ENCODE measurements around the gene ERCC1.
"Not testable (repeated sequence)": the region's sequence is repeated elsewhere in the genome, so short reads cannot be mapped to it uniquely, and the experiment has no call there.

The ERCC1 gene

GRCh38 chr19:45440873-45441654 is 17.3 kb upstream of the ERCC1 start:
- TF ChIP-seq, protein P1, sequence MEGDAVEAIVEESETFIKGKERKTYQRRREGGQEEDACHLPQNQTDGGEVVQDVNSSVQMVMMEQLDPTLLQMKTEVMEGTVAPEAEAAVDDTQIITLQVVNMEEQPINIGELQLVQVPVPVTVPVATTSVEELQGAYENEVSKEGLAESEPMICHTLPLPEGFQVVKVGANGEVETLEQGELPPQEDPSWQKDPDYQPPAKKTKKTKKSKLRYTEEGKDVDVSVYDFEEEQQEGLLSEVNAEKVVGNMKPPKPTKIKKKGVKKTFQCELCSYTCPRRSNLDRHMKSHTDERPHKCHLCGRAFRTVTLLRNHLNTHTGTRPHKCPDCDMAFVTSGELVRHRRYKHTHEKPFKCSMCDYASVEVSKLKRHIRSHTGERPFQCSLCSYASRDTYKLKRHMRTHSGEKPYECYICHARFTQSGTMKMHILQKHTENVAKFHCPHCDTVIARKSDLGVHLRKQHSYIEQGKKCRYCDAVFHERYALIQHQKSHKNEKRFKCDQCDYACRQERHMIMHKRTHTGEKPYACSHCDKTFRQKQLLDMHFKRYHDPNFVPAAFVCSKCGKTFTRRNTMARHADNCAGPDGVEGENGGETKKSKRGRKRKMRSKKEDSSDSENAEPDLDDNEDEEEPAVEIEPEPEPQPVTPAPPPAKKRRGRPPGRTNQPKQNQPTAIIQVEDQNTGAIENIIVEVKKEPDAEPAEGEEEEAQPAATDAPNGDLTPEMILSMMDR (conservative IDR thresholded peaks at IDR 0.05; ENCODE audit: low read depth, low read length) = no peak
- no peak overlapping the region for H3K4me3 ChIP-seq (ENCODE audit: low read length)
- no peak for DNase-seq (ENCODE audit: low read depth)

DNA sequence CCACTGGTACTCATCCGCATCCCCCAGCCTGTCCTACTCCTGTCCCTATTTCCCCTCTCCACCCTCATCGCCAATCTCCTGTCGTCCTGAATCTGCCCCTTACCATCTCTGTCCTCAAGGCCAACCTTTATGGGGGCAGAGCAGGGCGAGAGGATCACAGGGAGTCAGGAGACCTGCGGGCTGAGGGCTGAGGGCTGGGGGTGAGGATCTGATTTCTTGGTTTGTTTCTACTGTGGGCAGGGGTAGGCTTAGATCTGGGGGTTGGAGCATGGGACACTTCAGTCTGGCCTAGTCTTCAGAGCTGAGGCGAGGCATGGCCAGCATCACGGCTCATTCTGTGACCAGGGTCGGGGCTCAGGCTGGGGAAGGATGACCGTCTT is 16.5 kb upstream of the ERCC1 start:
- TF ChIP-seq, protein P1 (conservative IDR thresholded peaks at IDR 0.05; ENCODE audit: low read depth, low read length) = no peak
- peak overlapping the region; percentile 32 for H3K4me3 ChIP-seq (ENCODE audit: low read length)
- no peak for DNase-seq (ENCODE audit: low read depth)

GRCh38 chr19:45439569-45440258 is 16.0 kb upstream of the ERCC1 start:
- TF ChIP-seq, protein P1 (conservative IDR thresholded peaks at IDR 0.05; ENCODE audit: low read depth, low read length) = peak; percentile 92
- H3K4me3 ChIP-seq (ENCODE audit: low read length) = peak overlapping the region; percentile 32
- no peak for DNase-seq (ENCODE audit: low read depth)

DNA sequence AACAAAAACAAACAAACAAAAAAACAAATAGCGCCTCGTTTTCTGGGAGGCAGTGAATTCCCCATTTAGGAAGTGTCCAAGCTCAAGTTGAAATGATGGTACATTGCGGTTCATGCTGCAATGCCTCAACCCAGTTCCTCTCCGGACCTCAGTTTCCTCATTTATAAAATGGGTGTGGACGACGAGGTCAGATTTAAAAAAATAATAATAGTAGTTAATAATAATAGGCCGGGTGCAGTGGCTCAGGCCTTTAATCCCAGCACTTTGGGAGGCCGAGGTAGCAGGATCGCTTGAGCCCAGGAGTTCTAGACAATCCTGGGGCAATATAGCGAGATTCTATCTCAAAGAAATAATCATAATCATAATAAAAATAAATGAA is 15.5 kb upstream of the ERCC1 start:
- H3K4me3 ChIP-seq (ENCODE audit: low read length) = peak overlapping the region; percentile 32
- TF ChIP-seq, protein P1 (conservative IDR thresholded peaks at IDR 0.05; ENCODE audit: low read depth, low read length) = no peak
- DNase-seq (ENCODE audit: low read depth) = no peak

DNA sequence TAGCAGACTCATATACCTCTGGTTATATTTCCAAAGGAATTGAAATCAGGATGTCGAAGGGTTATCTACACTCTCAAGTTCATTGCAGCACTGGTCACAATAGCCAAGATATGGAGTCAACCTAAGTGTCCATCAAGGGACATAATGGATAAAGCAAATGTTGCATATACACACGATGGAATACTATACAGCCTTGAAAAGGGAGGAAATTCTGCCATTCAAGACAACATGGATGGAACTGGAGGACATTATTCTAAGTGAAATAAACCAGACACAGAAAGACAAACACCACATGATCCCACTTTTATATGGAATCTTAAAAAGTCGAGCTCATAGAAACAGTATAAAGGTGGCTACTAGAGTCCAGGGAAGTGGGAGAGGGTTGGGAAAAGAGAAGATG is 13.6 kb upstream of the ERCC1 start:
- no peak for DNase-seq (ENCODE audit: low read depth)
- TF ChIP-seq, protein P1 (conservative IDR thresholded peaks at IDR 0.05; ENCODE audit: low read depth, low read length) = no peak
- H3K4me3 ChIP-seq (ENCODE audit: low read length) = no peak overlapping the region

DNA sequence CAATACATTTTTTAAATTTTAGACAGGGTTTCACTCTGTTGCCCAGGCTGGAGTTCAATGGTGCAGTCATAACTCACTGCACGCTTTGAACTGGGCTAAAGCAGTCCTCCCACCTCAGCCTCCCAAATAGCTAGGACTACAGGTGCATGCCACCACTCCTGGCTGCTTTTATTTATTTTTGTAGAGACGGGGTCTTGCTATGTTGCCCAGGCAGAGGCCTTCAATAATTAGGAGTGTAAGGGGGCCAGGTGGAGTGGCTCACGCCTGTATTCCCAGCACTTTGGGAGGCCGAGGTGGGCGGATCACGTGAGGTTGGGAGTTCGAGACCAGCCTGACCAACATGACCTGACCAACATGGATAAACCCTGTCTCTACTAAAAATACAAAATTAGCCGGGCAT is 8.8 kb upstream of the ERCC1 start:
- not testable (repeated sequence) for H3K4me3 ChIP-seq (ENCODE audit: low read length); DNase-seq (ENCODE audit: low read depth)

DNA sequence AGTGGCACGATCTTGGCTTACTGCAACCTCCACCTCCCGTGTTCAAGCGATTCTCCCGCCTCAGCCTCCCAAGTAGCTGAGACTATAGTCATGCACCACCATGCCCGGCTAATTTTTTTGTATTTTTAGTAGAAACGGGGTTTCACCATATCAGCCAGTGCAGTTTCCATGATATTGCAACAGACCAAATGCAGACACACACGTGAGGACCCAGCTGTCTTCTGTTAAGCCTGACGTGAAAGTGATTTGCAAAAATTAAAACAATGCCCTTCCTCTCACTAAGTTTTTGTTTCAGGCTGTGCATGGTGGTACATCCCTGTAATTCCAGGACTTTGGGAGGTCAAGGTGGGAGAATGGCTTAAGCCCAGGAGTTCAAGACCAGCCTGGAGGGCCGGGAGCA is 7.3 kb upstream of the ERCC1 start:
- H3K4me3 ChIP-seq (ENCODE audit: low read length); DNase-seq (ENCODE audit: low read depth): not testable (repeated sequence)

- not testable (repeated sequence) for DNase-seq (ENCODE audit: low read depth); H3K4me3 ChIP-seq (ENCODE audit: low read length)
Observed at GRCh38 chr19:45429896-45430295, 6.2 kb upstream of the ERCC1 start.
